Stimulated activated CD4-positive, alpha-beta T cell treated with anti-CD3 and anti-CD28 coated beads, Interleukin-12 subunit alpha, Interleukin-12 subunit beta, amount 100 ng/mL, for 24 hours (primary cell): ENCODE results near the gene PDE8B.
"Not testable (repeated sequence)": the region's sequence is repeated elsewhere in the genome, so short reads cannot be mapped to it uniquely, and the experiment has no call there.

Source experiments
- DNase-seq, 2 experiments: peaks; one replicate each; pipeline ENCODE4 v3.0.0-alpha.2; 2020; ENCODE audit warnings: low read depth in 2 of 2

Gene PDE8B

GRCh38 chr5:77437194-77437593 is 226.7 kb downstream of the PDE8B start:
- DNase-seq: no peak

- no peak for DNase-seq
These were observed 227.6 kb downstream of the PDE8B start for GRCh38 chr5:77438071-77438470.

- no peak for DNase-seq
These were observed 233.2 kb downstream of the PDE8B start for GRCh38 chr5:77443670-77444069.

GRCh38 chr5:77444356-77444755 is 233.9 kb downstream of the PDE8B start:
- DNase-seq: no peak

- no peak for DNase-seq
These were observed 238.4 kb downstream of the PDE8B start for GRCh38 chr5:77448831-77449230.

- no peak for DNase-seq
These were observed 238.8 kb downstream of the PDE8B start for GRCh38 chr5:77449277-77449676.

GRCh38 chr5:77449981-77450380 is 239.5 kb downstream of the PDE8B start:
- DNase-seq: no peak

GRCh38 chr5:77452351-77452750 is 241.9 kb downstream of the PDE8B start:
- DNase-seq: no peak

GRCh38 chr5:77454123-77454522 is 243.6 kb downstream of the PDE8B start:
- DNase-seq: no peak

GRCh38 chr5:77461287-77461686 is 250.8 kb downstream of the PDE8B start:
- no peak for DNase-seq

GRCh38 chr5:77463905-77464304 is 253.4 kb downstream of the PDE8B start:
- no peak for DNase-seq

- not testable (repeated sequence) for DNase-seq
These were observed 258.4 kb downstream of the PDE8B start for GRCh38 chr5:77468875-77469274.

GRCh38 chr5:77475041-77475440 is 264.6 kb downstream of the PDE8B start:
- not testable (repeated sequence) for DNase-seq
